Measurements from ENCODE around the gene TLE3.

TLE3 gene

DNA sequence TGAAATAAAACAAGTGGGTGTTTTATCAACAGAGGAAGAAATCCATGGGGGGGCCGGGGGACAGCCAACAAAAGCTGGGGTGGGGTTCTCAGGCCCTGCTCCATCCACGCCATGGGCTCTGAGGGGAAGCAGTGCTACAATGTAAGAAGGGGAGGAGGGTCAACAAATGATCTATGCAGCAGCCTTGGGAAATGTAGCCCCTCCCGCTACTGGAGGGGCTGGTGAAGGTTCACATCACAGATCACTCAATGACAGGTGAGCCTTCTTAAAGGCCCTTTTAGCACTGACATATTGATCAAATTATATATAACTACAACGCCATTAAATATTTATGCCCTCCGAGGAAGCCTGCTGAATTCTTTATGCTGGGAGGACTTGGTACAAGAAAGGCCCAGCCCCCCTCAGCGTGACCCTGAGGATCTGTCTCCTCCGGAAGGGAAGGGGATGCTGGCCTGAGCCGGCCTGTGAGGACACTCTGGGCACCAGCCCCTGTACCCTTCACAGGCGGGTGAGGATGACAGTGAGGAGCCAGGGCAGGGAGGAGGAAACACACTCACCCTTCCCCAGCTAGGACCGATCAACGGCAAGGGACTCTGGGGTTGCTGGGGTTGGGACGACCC is 15.3 kb downstream of the TLE3 start:
- Histone ChIP-seq H3K27me3 (ENCODE audit: insufficient read depth, low read depth, severe bottlenecking) (no peaks in the 10 kb centered on the region), H3K9me3 (ENCODE audit: severe bottlenecking) (no peaks in the 10 kb centered on the region), H3K27ac (peak overlapping the region; percentile 53), H3K4me3 (ENCODE audit: low read depth, low read length) (no peak overlapping the region), H3K36me3 (peaks cover 87% of the 10 kb centered on the region)
- no peak for DNase-seq
- TF ChIP-seq CTCF (IDR thresholded peaks at IDR 0.05; ENCODE audit: low read depth, low read length) = no peak

DNA sequence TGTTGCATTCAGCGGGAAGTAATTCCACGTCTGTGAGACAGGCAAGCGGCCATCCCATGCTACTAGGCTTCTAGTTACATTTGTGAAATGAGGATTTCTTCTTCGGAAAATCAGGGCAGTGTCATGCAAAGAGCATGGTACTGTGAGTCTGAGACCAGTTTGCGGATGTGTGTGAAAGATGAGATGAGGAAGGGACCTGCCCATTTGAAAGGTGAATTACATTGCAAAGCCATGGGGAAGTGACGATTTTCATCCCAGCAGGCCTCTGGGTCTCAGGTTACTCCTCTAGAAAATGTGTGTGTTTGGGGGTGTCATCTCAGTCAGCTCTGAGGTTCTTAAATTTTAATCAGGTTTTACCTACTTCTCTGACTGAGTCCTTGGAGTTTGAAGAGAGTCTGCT is 16.1 kb downstream of the TLE3 start:
- no peak overlapping the region for H3K27ac ChIP-seq
- H3K27me3 ChIP-seq (ENCODE audit: insufficient read depth, low read depth, severe bottlenecking) = no peaks in the 10 kb centered on the region
- TF ChIP-seq CTCF (IDR thresholded peaks at IDR 0.05; ENCODE audit: low read depth, low read length) = no peak

GRCh38 chr15:70080347-70080746 is 17.4 kb downstream of the TLE3 start:
- Histone ChIP-seq H3K27me3 (ENCODE audit: insufficient read depth, low read depth, severe bottlenecking) (no peaks in the 10 kb centered on the region), H3K4me3 (ENCODE audit: low read depth, low read length) (no peak overlapping the region), H3K36me3 (peaks cover 86% of the 10 kb centered on the region), H3K9me3 (ENCODE audit: severe bottlenecking) (no peaks in the 10 kb centered on the region), H3K27ac (no peak overlapping the region)
- DNase-seq = no peak
- TF ChIP-seq CTCF (IDR thresholded peaks at IDR 0.05; ENCODE audit: low read depth, low read length) = no peak

More for the DNA sequence above, 16.1 kb downstream of the TLE3 start:
- DNase-seq = no peak
- no peaks in the 10 kb centered on the region for H3K9me3 ChIP-seq (ENCODE audit: severe bottlenecking)
- H3K4me3 ChIP-seq (ENCODE audit: low read depth, low read length) = no peak overlapping the region
- peaks cover 86% of the 10 kb centered on the region for H3K36me3 ChIP-seq

DNA sequence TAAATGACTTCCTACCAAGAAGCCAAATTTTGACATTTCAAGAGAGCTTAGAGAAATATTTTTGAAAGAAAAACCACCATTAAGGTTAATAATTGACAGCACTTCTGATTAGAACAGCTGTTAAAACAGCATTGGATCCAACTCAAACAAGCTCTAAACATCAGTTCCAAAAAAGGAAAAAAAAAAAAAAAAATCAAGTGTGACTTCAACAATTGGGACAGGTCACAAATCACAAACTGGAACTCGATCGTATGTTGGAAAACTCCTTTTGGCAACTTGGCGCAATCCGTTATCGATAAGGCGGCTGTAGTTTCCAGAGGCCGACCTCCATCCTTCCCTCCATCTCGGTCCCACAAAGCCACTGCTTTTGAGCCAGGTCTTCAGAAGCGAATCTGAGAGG is 17.8 kb downstream of the TLE3 start:
- no peak overlapping the region for H3K27ac ChIP-seq
- no peak for TF ChIP-seq CTCF (IDR thresholded peaks at IDR 0.05; ENCODE audit: low read depth, low read length)
- no peaks in the 10 kb centered on the region for H3K9me3 ChIP-seq (ENCODE audit: severe bottlenecking)
- peaks cover 86% of the 10 kb centered on the region for H3K36me3 ChIP-seq
- no peak overlapping the region for H3K4me3 ChIP-seq (ENCODE audit: low read depth, low read length)
- DNase-seq = no peak
- no peaks in the 10 kb centered on the region for H3K27me3 ChIP-seq (ENCODE audit: insufficient read depth, low read depth, severe bottlenecking)

DNA sequence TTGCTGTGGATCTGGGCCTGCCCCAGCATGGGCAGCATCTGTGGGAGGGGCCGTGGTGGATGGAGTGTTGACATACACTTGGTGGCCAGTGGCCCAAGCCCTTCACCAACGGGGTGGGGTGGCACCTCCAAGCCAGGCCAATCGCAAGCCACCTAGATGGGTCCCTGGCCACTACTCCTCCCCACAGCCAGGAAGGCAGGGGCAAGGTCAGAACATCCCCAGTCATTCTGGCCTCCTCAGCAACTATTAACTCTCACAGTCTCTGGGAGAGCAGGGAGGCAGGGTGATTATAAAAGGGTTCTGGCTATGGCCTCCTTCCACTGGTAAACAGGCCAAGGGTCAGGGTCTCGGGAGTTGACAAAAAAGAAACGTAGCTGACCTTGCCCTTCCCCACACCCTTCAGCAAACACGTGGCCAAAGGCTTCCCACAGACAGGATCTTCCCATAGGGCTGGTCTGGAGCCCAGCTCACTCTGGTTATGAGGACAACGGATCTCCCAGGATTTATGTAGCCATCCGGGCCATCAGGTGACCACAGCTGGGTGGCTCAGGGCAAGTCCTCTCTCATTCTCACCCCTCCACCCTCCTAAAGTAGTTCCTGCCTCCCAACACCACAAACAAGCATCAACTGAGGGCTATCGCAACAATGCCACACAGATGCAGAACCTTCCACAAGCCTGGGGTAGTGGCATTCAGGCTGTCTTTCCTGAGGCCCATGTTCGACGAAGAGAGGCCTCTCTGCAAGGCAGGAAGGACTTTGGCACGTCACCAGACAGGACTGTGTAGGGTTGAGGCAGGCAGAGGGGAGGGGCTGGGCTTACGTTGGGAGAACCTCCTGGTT is 18.9 kb downstream of the TLE3 start:
- H3K36me3 ChIP-seq = peaks cover 86% of the 10 kb centered on the region

More for the DNA sequence above, 18.9 kb downstream of the TLE3 start:
- Histone ChIP-seq H3K9me3 (ENCODE audit: severe bottlenecking) (no peaks in the 10 kb centered on the region), H3K27me3 (ENCODE audit: insufficient read depth, low read depth, severe bottlenecking) (no peaks in the 10 kb centered on the region), H3K4me3 (ENCODE audit: low read depth, low read length) (no peak overlapping the region), H3K27ac (no peak overlapping the region)
- no peak for TF ChIP-seq CTCF (IDR thresholded peaks at IDR 0.05; ENCODE audit: low read depth, low read length)
- DNase-seq = no peak
